Smooth muscle cell (in vitro differentiated cells): ENCODE data around the gene WDR6. TPM values are rescaled to one million over a fixed set of nuclear protein-coding genes. Genes with fewer than 3 reads are reported as not detected.

Experiments
- DNase-seq: peaks from one replicate; lab custom pipeline; 2025; ENCODE audit not compliant: unreplicated experiment; lab: John Stamatoyannopoulos, UW
- H2AFZ ChIP-seq: fragments of 200-600 bp; sonication (generic); 2 replicates; pipeline ENCODE4 v1.6.0; 2016; ENCODE audit warnings: antibody characterized with exemption, low read depth, mild to moderate bottlenecking
- H3F3A ChIP-seq: fragments of 200-600 bp; sonication (generic); 2 replicates; pipeline ENCODE4 v1.6.0; 2017; ENCODE audit warnings: antibody characterized with exemption, low read depth
- H3K27ac ChIP-seq: fragments of 200-600 bp; sonication (generic); 2 replicates; pipeline ENCODE4 v1.5.1; 2016; ENCODE audit warnings: low read depth, mild to moderate bottlenecking
- H3K27me3 ChIP-seq: fragments of 200-600 bp; sonication (generic); 2 replicates; pipeline ENCODE4 v1.6.1; 2016; ENCODE audit warnings: low read depth, mild to moderate bottlenecking
- H3K36me3 ChIP-seq: fragments of 200-600 bp; sonication (generic); 2 replicates; pipeline ENCODE4 v1.5.1; 2016; ENCODE audit warnings: low read depth
- H3K4me1 ChIP-seq: fragments of 200-600 bp; sonication (generic); 2 replicates; pipeline ENCODE4 v1.5.1; 2016; ENCODE audit warnings: low read depth
- H3K4me2 ChIP-seq: fragments of 200-600 bp; sonication (generic); 2 replicates; pipeline ENCODE4 v1.6.0; 2016; ENCODE audit warnings: mild to moderate bottlenecking
- H3K4me3 ChIP-seq: fragments of 200-600 bp; sonication (generic); 2 replicates; pipeline ENCODE4 v1.5.1; 2016; ENCODE audit warnings: mild to moderate bottlenecking
- H3K79me2 ChIP-seq: fragments of 200-600 bp; sonication (generic); 2 replicates; pipeline ENCODE4 v1.6.0; 2016; ENCODE audit warnings: low read depth, mild to moderate bottlenecking
- H3K9ac ChIP-seq: fragments of 200-600 bp; sonication (generic); 2 replicates; pipeline ENCODE4 v1.6.0; 2016; ENCODE audit warnings: low read depth
- H3K9me3 ChIP-seq: fragments of 200-600 bp; sonication (generic); replicated peaks from 2 replicates; pipeline ENCODE4 v1.5.1; 2016; ENCODE audit warnings: low read depth
- H4K20me1 ChIP-seq: fragments of 200-600 bp; sonication (generic); 2 replicates; pipeline ENCODE4 v1.6.0; 2016; ENCODE audit warnings: low read depth
- WGBS: methylation state at CpG from one replicate; pipeline ENCODE4 v1.1.7; 2016; ENCODE audit warnings: low lambda C conversion rate; 5-methylcytosine and 5-hydroxymethylcytosine counted together
- polyA plus RNA-seq: library from polyadenylated mRNA; unstranded; fragments of >200 nt; fragmentation: Nextera tagmentation; extraction: Ambion mirVana; gene quantifications from 2 replicates; pipeline ENCODE4 v1.2.1, GENCODE V29; 2016
- total RNA-seq: library from RNA; depleted of rRNA; stranded (reverse); fragments of >200 nt; gene quantifications from 2 replicates; pipeline ENCODE4 v1.2.3, GENCODE V29; 2014
- TF ChIP-seq, protein P1 (sequence below): fragments of 200-600 bp; sonication (generic); IDR thresholded peaks from 2 replicates; pipeline ENCODE4 v1.5.1; 2017; ENCODE audit warnings: borderline replicate concordance, mild to moderate bottlenecking, antibody characterized with exemption; ENCODE audit not compliant: insufficient read depth, poor library complexity, severe bottlenecking

The WDR6 gene
- total and polyA plus RNA-seq, 2 experiments from 2014 or later: 61.8 to 86.8 TPM

- H3K27ac ChIP-seq: peak overlapping the region; percentile 99
- H3K27me3 ChIP-seq: no peaks in the 10 kb centered on the region
- DNase-seq: no peak
- TF ChIP-seq, protein P1, sequence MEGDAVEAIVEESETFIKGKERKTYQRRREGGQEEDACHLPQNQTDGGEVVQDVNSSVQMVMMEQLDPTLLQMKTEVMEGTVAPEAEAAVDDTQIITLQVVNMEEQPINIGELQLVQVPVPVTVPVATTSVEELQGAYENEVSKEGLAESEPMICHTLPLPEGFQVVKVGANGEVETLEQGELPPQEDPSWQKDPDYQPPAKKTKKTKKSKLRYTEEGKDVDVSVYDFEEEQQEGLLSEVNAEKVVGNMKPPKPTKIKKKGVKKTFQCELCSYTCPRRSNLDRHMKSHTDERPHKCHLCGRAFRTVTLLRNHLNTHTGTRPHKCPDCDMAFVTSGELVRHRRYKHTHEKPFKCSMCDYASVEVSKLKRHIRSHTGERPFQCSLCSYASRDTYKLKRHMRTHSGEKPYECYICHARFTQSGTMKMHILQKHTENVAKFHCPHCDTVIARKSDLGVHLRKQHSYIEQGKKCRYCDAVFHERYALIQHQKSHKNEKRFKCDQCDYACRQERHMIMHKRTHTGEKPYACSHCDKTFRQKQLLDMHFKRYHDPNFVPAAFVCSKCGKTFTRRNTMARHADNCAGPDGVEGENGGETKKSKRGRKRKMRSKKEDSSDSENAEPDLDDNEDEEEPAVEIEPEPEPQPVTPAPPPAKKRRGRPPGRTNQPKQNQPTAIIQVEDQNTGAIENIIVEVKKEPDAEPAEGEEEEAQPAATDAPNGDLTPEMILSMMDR: no peak
- peak overlapping the region; percentile 86 for H3K9ac ChIP-seq
- peaks cover 39% of the 10 kb centered on the region for H3K79me2 ChIP-seq
- no peak overlapping the region for H2AFZ ChIP-seq
- no peaks in the 10 kb centered on the region for H3K9me3 ChIP-seq
- H3F3A ChIP-seq: peaks cover 29% of the 10 kb centered on the region
- H3K36me3 ChIP-seq: no peaks in the 10 kb centered on the region
- peak overlapping the region; percentile 75 for H3K4me3 ChIP-seq
- H4K20me1 ChIP-seq: peaks cover 6% of the 10 kb centered on the region
- H3K4me1 ChIP-seq: peaks cover 22% of the 10 kb centered on the region
- peak overlapping the region; percentile 97 for H3K4me2 ChIP-seq
- WGBS: 3% methylated on average over 44 of the region's 51 CpGs
Observed at GRCh38 chr3:49020330-49021212, 13.4 kb downstream of the WDR6 start.

DNA sequence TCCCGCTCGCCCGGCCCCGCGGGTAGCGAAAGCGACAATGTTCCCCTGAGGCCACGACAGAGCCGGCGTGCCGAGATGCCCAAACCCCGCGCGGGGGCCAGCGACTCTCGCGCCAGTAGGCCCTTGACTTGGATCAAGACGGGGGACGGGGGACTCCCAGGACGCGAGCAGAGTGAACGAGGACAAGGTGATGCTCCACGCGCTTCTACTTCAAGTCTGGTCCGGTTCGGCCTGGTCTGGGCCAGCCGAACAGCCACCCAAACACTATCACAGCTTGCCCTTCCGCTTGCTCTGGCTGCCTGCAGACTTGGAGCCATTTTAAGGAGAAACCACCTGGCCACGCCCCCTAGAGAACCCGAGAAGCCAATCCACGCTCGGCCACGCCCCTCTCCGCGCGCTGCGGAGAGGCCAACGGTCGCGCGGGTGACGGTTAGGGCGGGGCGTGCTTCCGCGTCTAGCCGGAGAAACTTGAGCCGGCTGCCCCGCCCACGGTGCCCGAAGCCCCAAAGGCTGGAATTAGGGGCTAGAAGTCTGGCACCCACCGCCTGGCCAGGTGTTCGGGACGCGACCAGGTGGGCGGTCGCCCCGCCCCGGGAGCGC is 14.1 kb downstream of the WDR6 start:
- H3K79me2 ChIP-seq: peaks cover 39% of the 10 kb centered on the region
- peak overlapping the region; percentile 98 for H3K9ac ChIP-seq
- H3K27ac ChIP-seq: peak overlapping the region; percentile 99
- H2AFZ ChIP-seq: no peak overlapping the region
- peaks cover 22% of the 10 kb centered on the region for H3F3A ChIP-seq
- peaks cover 22% of the 10 kb centered on the region for H3K4me1 ChIP-seq
- no peaks in the 10 kb centered on the region for H3K9me3 ChIP-seq
- WGBS: under 1% methylated on average over 58 of the region's 60 CpGs
- H4K20me1 ChIP-seq: peaks cover 6% of the 10 kb centered on the region
- DNase-seq: peak; percentile 97
- H3K27me3 ChIP-seq: no peaks in the 10 kb centered on the region
- H3K4me2 ChIP-seq: peak overlapping the region; percentile 97
- H3K4me3 ChIP-seq: peak overlapping the region; percentile 75
- TF ChIP-seq, protein P1: no peak
- H3K36me3 ChIP-seq: no peaks in the 10 kb centered on the region

GRCh38 chr3:49021813-49022687 is 14.9 kb downstream of the WDR6 start, which contains the start of gene NDUFAF3:
TSS of gene NDUFAF3 (plus strand) at chr3:49022121. CDS start at chr3:49022145, 24 bp downstream.
- peaks cover 28% of the 10 kb centered on the region for H3F3A ChIP-seq
- H3K4me3 ChIP-seq: peak within 1 kb of the TSS; percentile 75
- TF ChIP-seq, protein P1: peak; percentile 91
- H4K20me1 ChIP-seq: peaks cover 6% of the 10 kb centered on the region
- peak within 1 kb of the TSS; percentile 98 for H3K9ac ChIP-seq
- peak; percentile 82 for DNase-seq
- no peak within 1 kb of the TSS for H2AFZ ChIP-seq
- peak within 1 kb of the TSS; percentile 97 for H3K4me2 ChIP-seq
- H3K9me3 ChIP-seq: no peaks in the 10 kb centered on the region
- no peaks in the 10 kb centered on the region for H3K27me3 ChIP-seq
- no peaks in the 10 kb centered on the region for H3K36me3 ChIP-seq
- peak within 1 kb of the TSS; percentile 99 for H3K27ac ChIP-seq
- peaks cover 43% of the 10 kb centered on the region for H3K79me2 ChIP-seq
- WGBS: 1% methylated on average over 76 of the region's 83 CpGs
- peaks cover 22% of the 10 kb centered on the region for H3K4me1 ChIP-seq
